H1 (cell line): ENCODE measurements around the gene DDX56. TPM values are rescaled to one million over a fixed set of nuclear protein-coding genes. Genes with fewer than 3 reads are reported as not detected.

Experiments used
- CTCF ChIA-PET: fragments of 300-600 bp; sonication (Branson Sonifier 250); formaldehyde crosslinking; loops from one replicate; lab custom pipeline; 2021; ENCODE audit not compliant: partially characterized antibody; lab: Charles Lee
- POLR2A ChIA-PET: fragments of 300-600 bp; sonication (Branson Sonifier 250); formaldehyde crosslinking; loops from one replicate; lab custom pipeline; 2021; ENCODE audit warnings: inconsistent platforms; ENCODE audit not compliant: partially characterized antibody; lab: Charles Lee
- DNase-seq, 2 experiments: peaks; one replicate each; pipeline versions ENCODE4 v3.0.0 to v3.0.0-alpha.2; 2010 to 2022; ENCODE audit warnings: low spot score in 2 of 2, low read depth in 1 of 2, mixed read lengths in 1 of 2
- FAIRE-seq: peaks from 2 replicates; lab custom pipeline; 2011; peaks lifted over from hg19 to GRCh38; lab: Jason Lieb, UNC
- H2AFZ ChIP-seq: 2 replicates; pipeline ENCODE4 v1.8.1; 2012; ENCODE audit warnings: low read length, inconsistent platforms
- H2AK5ac ChIP-seq: 2 replicates; pipeline ENCODE4 v1.6.1; 2013; ENCODE audit warnings: low read depth, low read length
- H2BK120ac ChIP-seq: replicated peaks from 2 replicates; pipeline ENCODE3; 2013; ENCODE audit warnings: low read depth, low read length, inconsistent platforms
- H2BK12ac ChIP-seq: 2 replicates; pipeline ENCODE4 v1.6.1; 2013; ENCODE audit warnings: low read depth, low read length
- H2BK15ac ChIP-seq: 2 replicates; pipeline ENCODE4 v1.6.1; 2013; ENCODE audit warnings: low read length
- H2BK20ac ChIP-seq: 2 replicates; pipeline ENCODE4 v1.6.1; 2013; ENCODE audit warnings: low read length
- H2BK5ac ChIP-seq: 2 replicates; pipeline ENCODE4 v1.6.1; 2013; ENCODE audit warnings: low read depth, low read length
- H3K14ac ChIP-seq: 2 replicates; pipeline ENCODE4 v1.6.1; 2013; ENCODE audit warnings: inconsistent platforms; ENCODE audit not compliant: insufficient read length
- H3K18ac ChIP-seq: 2 replicates; pipeline ENCODE4 v1.6.1; 2013; ENCODE audit warnings: low read length; ENCODE audit errors: extremely low read depth
- H3K23ac ChIP-seq: 2 replicates; pipeline ENCODE4 v1.6.1; 2013; ENCODE audit warnings: inconsistent platforms; ENCODE audit not compliant: insufficient read length
- H3K23me2 ChIP-seq: 2 replicates; pipeline ENCODE4 v1.6.1; 2013; ENCODE audit warnings: low read depth, low read length
- H3K27ac ChIP-seq: 2 replicates; pipeline ENCODE4 v1.6.1; 2011; ENCODE audit warnings: low read depth, low read length, inconsistent platforms
- H3K27me3 ChIP-seq, 4 experiments: replicated peaks in 1 of 4; 1 replicate in 1 of 4; 2 replicates in 3 of 4; pipeline versions ENCODE4 v1.6.1 to v1.8.1; 2011 to 2013; ENCODE audit warnings: low read length in 3 of 4, mild to moderate bottlenecking in 3 of 4, inconsistent platforms in 2 of 4, mixed read lengths in 2 of 4, moderate library complexity in 1 of 4; ENCODE audit not compliant: control insufficient read depth in 3 of 4, insufficient read depth in 3 of 4; ENCODE audit errors: extremely low read depth in 1 of 4
- H3K36me3 ChIP-seq, 4 experiments: 2 replicates each; pipeline versions ENCODE4 v1.6.1 to v1.8.1; 2011 to 2013; ENCODE audit warnings: mild to moderate bottlenecking in 4 of 4, low read length in 3 of 4, moderate library complexity in 2 of 4, control low read depth in 1 of 4, inconsistent platforms in 1 of 4; ENCODE audit not compliant: insufficient read depth in 4 of 4, control insufficient read depth in 2 of 4
- H3K4ac ChIP-seq: replicated peaks from 2 replicates; pipeline ENCODE3; 2013; ENCODE audit warnings: low read length, low read depth, mixed read lengths, inconsistent platforms; ENCODE audit not compliant: insufficient read length
- H3K4me1 ChIP-seq, 4 experiments: replicated peaks in 1 of 4; 1 replicate in 1 of 4; 2 replicates in 3 of 4; pipeline versions ENCODE4 v1.6.1 to v1.8.1; 2011 to 2013; ENCODE audit warnings: low read length in 3 of 4, inconsistent platforms in 2 of 4, mixed read lengths in 1 of 4; ENCODE audit not compliant: insufficient read depth in 4 of 4, control insufficient read depth in 3 of 4
- H3K4me2 ChIP-seq, 2 experiments: 2 replicates each; pipeline versions ENCODE4 v1.6.1 to v1.8.1; 2011 to 2013; ENCODE audit warnings: low read depth in 2 of 2, low read length in 2 of 2, control low read depth in 1 of 2, inconsistent platforms in 1 of 2, mild to moderate bottlenecking in 1 of 2; ENCODE audit not compliant: insufficient read depth in 1 of 2
- H3K4me3 ChIP-seq, 4 experiments: fragments of 200-600, 300-600 bp in 1 of 4; sonication (generic), shearing (Covaris generic), sonication (Bioruptor Twin) in 1 of 4; 2 replicates each; pipeline versions ENCODE4 v1.5.1 to v1.8.1; 2011 to 2016; ENCODE audit warnings: low read length in 4 of 4, low read depth in 3 of 4, control low read depth in 2 of 4, inconsistent platforms in 2 of 4, mild to moderate bottlenecking in 2 of 4, mixed read lengths in 1 of 4, moderate library complexity in 1 of 4; ENCODE audit not compliant: insufficient read depth in 2 of 4; ENCODE audit errors: extremely low read depth in 1 of 4
- H3K56ac ChIP-seq: replicated peaks from 2 replicates; pipeline ENCODE3; 2013; ENCODE audit warnings: low read depth, mild to moderate bottlenecking, mixed read lengths, low read length, inconsistent platforms; ENCODE audit not compliant: insufficient read length
- H3K79me1 ChIP-seq: 2 replicates; pipeline ENCODE4 v1.6.1; 2013; ENCODE audit warnings: low read depth, low read length, control low read depth
- H3K79me2 ChIP-seq, 2 experiments: 2 replicates each; pipeline versions ENCODE4 v1.6.1 to v1.8.1; 2012 to 2013; ENCODE audit warnings: low read length in 2 of 2, mild to moderate bottlenecking in 2 of 2, inconsistent platforms in 1 of 2; ENCODE audit not compliant: insufficient read depth in 2 of 2, control insufficient read depth in 1 of 2
- H3K9ac ChIP-seq, 4 experiments: replicated peaks in 1 of 4; 1 replicate in 1 of 4; 2 replicates in 3 of 4; pipeline versions ENCODE4 v1.6.1 to v1.8.1; 2011 to 2013; ENCODE audit warnings: low read depth in 3 of 4, low read length in 3 of 4, control low read depth in 2 of 4, mild to moderate bottlenecking in 2 of 4, moderate library complexity in 2 of 4, inconsistent platforms in 1 of 4; ENCODE audit errors: extremely low read depth in 1 of 4
- H3K9me3 ChIP-seq, 2 experiments: 2 replicates each; pipeline versions ENCODE4 v1.6.1 to v1.8.1; 2012 to 2013; ENCODE audit warnings: mild to moderate bottlenecking in 2 of 2, moderate library complexity in 2 of 2, control low read depth in 1 of 2, inconsistent platforms in 1 of 2, low read depth in 1 of 2, low read length in 1 of 2, mixed read lengths in 1 of 2; ENCODE audit not compliant: insufficient read depth in 2 of 2
- H4K20me1 ChIP-seq, 2 experiments: replicated peaks in 1 of 2; 2 replicates each; pipeline versions ENCODE3 to v1.8.1; 2011 to 2013; ENCODE audit warnings: inconsistent platforms in 2 of 2, low read length in 2 of 2, mild to moderate bottlenecking in 1 of 2; ENCODE audit not compliant: insufficient read depth in 2 of 2, control insufficient read depth in 1 of 2
- H4K5ac ChIP-seq: 2 replicates; pipeline ENCODE4 v1.6.1; 2013; ENCODE audit warnings: low read length, low read depth, mixed read lengths, inconsistent platforms; ENCODE audit not compliant: insufficient read length
- H4K8ac ChIP-seq: 2 replicates; pipeline ENCODE4 v1.8.0; 2013; ENCODE audit warnings: mild to moderate bottlenecking, moderate library complexity, low read length, inconsistent platforms; ENCODE audit not compliant: insufficient read depth; ENCODE audit errors: extremely low read depth
- H4K91ac ChIP-seq: replicated peaks from 2 replicates; pipeline ENCODE3; 2013; ENCODE audit warnings: low read length, mixed read lengths, inconsistent platforms; ENCODE audit not compliant: insufficient read length
- CBX8 ChIP-seq: fragments of 300-800, 300-1000 bp; sonication (generic); IDR thresholded peaks from 2 replicates; pipeline ENCODE4 v1.7.1; 2016; ENCODE audit warnings: low read depth, low read length, borderline replicate concordance
- FOSL1 ChIP-seq: IDR thresholded peaks from 2 replicates; pipeline ENCODE4 v1.6.1; 2011; ENCODE audit warnings: mild to moderate bottlenecking, low read depth, low read length, moderate library complexity; ENCODE audit not compliant: insufficient read depth
- HDAC6 ChIP-seq: IDR thresholded peaks from one replicate; pipeline ENCODE4 v1.7.1; 2012; ENCODE audit warnings: low read depth, mild to moderate bottlenecking, inconsistent platforms, low read length, moderate library complexity
- KDM1A ChIP-seq: fragments of 200-600, 300-600 bp; sonication (generic); IDR thresholded peaks from 2 replicates; pipeline ENCODE4 v1.7.1; 2016; ENCODE audit warnings: mild to moderate bottlenecking, low read length, borderline replicate concordance
- MAFK ChIP-seq: IDR thresholded peaks from 2 replicates; pipeline ENCODE4 v1.6.1; 2012; ENCODE audit warnings: low read depth, mild to moderate bottlenecking, improper control_type of control experiment, low read length
- PHF8 ChIP-seq: fragments of 200-600 bp; sonication (generic); conservative IDR thresholded peaks from 2 replicates; pipeline ENCODE4 v1.7.1; 2012; ENCODE audit warnings: low read depth, mild to moderate bottlenecking, inconsistent platforms, low read length, moderate library complexity
- RXRA ChIP-seq: IDR thresholded peaks from 2 replicates; pipeline ENCODE4 v1.6.1; 2011; ENCODE audit warnings: low read depth, mild to moderate bottlenecking, low read length, moderate library complexity; ENCODE audit not compliant: insufficient read depth
- SIN3A ChIP-seq, 2 experiments: IDR thresholded peaks in 1 of 2; conservative IDR thresholded peaks in 1 of 2; 2 replicates each; pipeline ENCODE4 v1.6.1; 2011 to 2012; ENCODE audit warnings: low read length in 2 of 2, improper control_type of control experiment in 1 of 2, low read depth in 1 of 2, mild to moderate bottlenecking in 1 of 2
- SIX5 ChIP-seq: IDR thresholded peaks from 2 replicates; pipeline ENCODE4 v1.6.1; 2011; ENCODE audit warnings: mild to moderate bottlenecking, low read depth, low read length
- SP2 ChIP-seq: IDR thresholded peaks from 2 replicates; pipeline ENCODE4 v1.6.1; 2012; ENCODE audit warnings: mild to moderate bottlenecking, low read length, inconsistent platforms
- SP4 ChIP-seq: IDR thresholded peaks from 2 replicates; pipeline ENCODE4 v1.6.1; 2012; ENCODE audit warnings: low read length, inconsistent platforms
- TAF1 ChIP-seq: IDR thresholded peaks from 2 replicates; pipeline ENCODE4 v1.6.1; 2011; ENCODE audit warnings: mild to moderate bottlenecking, low read depth, low read length
- TBP ChIP-seq: IDR thresholded peaks from 2 replicates; pipeline ENCODE4 v1.6.1; 2011; ENCODE audit warnings: low read depth, low read length, improper control_type of control experiment
- TCF12 ChIP-seq: IDR thresholded peaks from 2 replicates; pipeline ENCODE4 v1.6.1; 2011; ENCODE audit warnings: low read depth, mild to moderate bottlenecking, low read length
- TEAD4 ChIP-seq: IDR thresholded peaks from 2 replicates; pipeline ENCODE4 v1.6.1; 2012; ENCODE audit warnings: low read depth, low read length, inconsistent platforms, mixed read lengths
- WGBS, 2 experiments: shearing (Covaris generic) in 1 of 2; methylation state at CpG; one replicate each; pipeline versions ENCODE4 v1.1.6 to v1.1.7; 2013 to 2015; ENCODE audit warnings: low lambda C conversion rate in 2 of 2, mixed read lengths in 2 of 2, inconsistent platforms in 1 of 2, low coverage in 1 of 2, missing lambda C conversion rate in 1 of 2; ENCODE audit not compliant: insufficient replicate concordance in 2 of 2, insufficient coverage in 1 of 2, insufficient read length in 1 of 2; ENCODE audit errors: extremely low coverage in 1 of 2, missing lambda C conversion rate in 1 of 2; 5-methylcytosine and 5-hydroxymethylcytosine counted together
- polyA plus RNA-seq, 7 experiments: library from polyadenylated mRNA; depleted of rRNA in 3 of 7; stranded (reverse) in 5 of 7; unstranded in 2 of 7; fragments of >200 nt in 5 of 7; fragments of 200-250 nt in 2 of 7; gene quantifications; 1 replicate in 5 of 7; 2 replicates in 1 of 7; 4 replicates in 1 of 7; pipeline versions ENCODE4 v1.2.1 to v1.2.3, GENCODE V29; 2011 to 2013; ENCODE audit warnings: missing spikeins in 2 of 7, mixed read lengths in 2 of 7
- total RNA-seq: library from RNA; stranded (reverse); fragmentation: NEBNext Ultra II Directional; extraction: Animal tissue kit (Norgen Biotek cat#: 25700); gene quantifications from 2 replicates; pipeline ENCODE4 v1.2.1, GENCODE V29; 2021

DDX56 gene
- total and polyA plus RNA-seq, 2 of the 8 experiments (the other 6 are each of a cell fraction or from before 2014, with no cell fraction given): 56.9 to 81.6 TPM

DNA sequence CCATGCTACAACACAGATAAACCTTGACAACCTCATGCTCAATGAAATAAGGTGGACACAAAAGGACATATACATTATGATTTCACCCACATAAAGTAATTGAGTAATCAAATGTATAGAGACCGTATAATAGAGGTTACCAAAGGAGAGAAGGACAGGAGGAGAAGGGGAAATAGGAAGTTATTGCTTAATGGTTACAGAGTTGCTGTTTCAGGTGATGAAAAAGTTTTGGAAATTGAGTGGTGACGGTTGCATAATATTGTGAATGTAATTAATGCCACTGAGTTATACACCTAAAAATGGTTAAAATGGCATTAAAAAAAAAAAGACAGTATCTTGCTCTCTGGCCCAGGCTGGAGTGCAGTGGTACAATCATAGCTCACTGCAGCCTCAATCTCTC, 31.2 kb upstream of the DDX56 start:
- POLR2A ChIA-PET: interaction anchor here (0.6 kb wide), 4 partner anchors 125 to 518 kb away, joined by 3 to 5 read pairs (median 4); no protein-coding TSS in a partner anchor
- H3K79me1 ChIP-seq: no peaks in the 10 kb centered on the region; the same call in 1 of the 2 replicates
- H2BK20ac ChIP-seq: no peak overlapping the region
- no peak overlapping the region for H4K5ac ChIP-seq
- peaks cover 7% of the 10 kb centered on the region for H3K23me2 ChIP-seq
- H3K23ac ChIP-seq: no peak overlapping the region
- CTCF ChIA-PET: interaction anchor here (0.6 to 1.6 kb wide), 2 partner anchors 70 to 232 kb away, joined by 3 to 4 read pairs; no protein-coding TSS in a partner anchor
- H3K4me1 ChIP-seq: peaks cover 0 to 7% (median 1%) of the 10 kb centered on the region in 4 experiments; a peak in 2 of 7 replicates
- H3K4me2 ChIP-seq: no peak overlapping the region
- DNase-seq (no peak), FAIRE-seq (no peak)
- no peaks in the 10 kb centered on the region for H3K36me3 ChIP-seq
- H3K56ac ChIP-seq: no peak overlapping the region
- no peak overlapping the region for H2AK5ac ChIP-seq
- no peak overlapping the region for H3K4me3 ChIP-seq
- no peaks in the 10 kb centered on the region for H3K9me3 ChIP-seq
- H3K27me3 ChIP-seq: no peaks in the 10 kb centered on the region
- no peak overlapping the region for H3K14ac ChIP-seq
- H4K20me1 ChIP-seq: peaks cover 0 to 5% of the 10 kb centered on the region in 2 experiments
- H2BK12ac ChIP-seq: no peak overlapping the region
- H3K9ac ChIP-seq: no peak overlapping the region
- H2AFZ ChIP-seq: no peak overlapping the region
- no peak overlapping the region for H2BK120ac ChIP-seq
- H2BK5ac ChIP-seq: no peak overlapping the region
- no peak overlapping the region for H3K27ac ChIP-seq
- H3K4ac ChIP-seq: no peak overlapping the region
- 75% methylated on average over 2 of the region's 2 CpGs; no CpG with 5 or more reads in 1 of the 2 experiments for whole genome bisulfite sequencing, 2 experiments
- H4K8ac ChIP-seq: no peak overlapping the region
- no peak overlapping the region for H2BK15ac ChIP-seq
- no peak overlapping the region for H3K18ac ChIP-seq
- H3K79me2 ChIP-seq: peaks cover 6 to 27% of the 10 kb centered on the region in 2 experiments
- no peak overlapping the region for H4K91ac ChIP-seq
- no peak for TF ChIP-seq PHF8
- TF ChIP-seq SIX5: no peak
- TF ChIP-seq MAFK: no peak
- no peak for TF ChIP-seq RXRA
- TF ChIP-seq SP4: no peak
- TF ChIP-seq HDAC6: no peak
- no peak for TF ChIP-seq SP2
- TF ChIP-seq TCF12: no peak
- no peak for TF ChIP-seq TEAD4
- TF ChIP-seq KDM1A: no peak
- no peak for TF ChIP-seq TAF1
- no peak for TF ChIP-seq FOSL1
- TF ChIP-seq TBP: no peak
- no peak for TF ChIP-seq SIN3A (conservative IDR thresholded peaks at IDR 0.05 in 1 of 2, IDR thresholded peaks at IDR 0.05 in 1 of 2; ENCODE audit: low read depth in 1 of 2, low read length in 2 of 2)
- TF ChIP-seq CBX8: no peak
